Skeletal muscle satellite cell (primary cell): Measurements from ENCODE around the gene TMEM208.

Source experiments
- H3K27me3 ChIP-seq: 2 replicates; pipeline ENCODE4 v1.7.0; 2013; ENCODE audit warnings: low read length; ENCODE audit not compliant: control insufficient read depth, insufficient read depth
- H3K36me3 ChIP-seq: 2 replicates; pipeline ENCODE4 v1.7.0; 2013; ENCODE audit warnings: mild to moderate bottlenecking, control low read depth, low read length; ENCODE audit not compliant: insufficient read depth
- H3K4me1 ChIP-seq: 2 replicates; pipeline ENCODE4 v1.7.0; 2013; ENCODE audit warnings: low read length; ENCODE audit not compliant: control insufficient read depth, insufficient read depth
- H3K4me2 ChIP-seq: 2 replicates; pipeline ENCODE4 v1.7.0; 2013; ENCODE audit warnings: mild to moderate bottlenecking, low read length
- H3K4me3 ChIP-seq: 2 replicates; pipeline ENCODE4 v1.7.0; 2013; ENCODE audit warnings: low read length
- H3K9ac ChIP-seq: 2 replicates; pipeline ENCODE4 v1.7.0; 2013; ENCODE audit warnings: mild to moderate bottlenecking, low read depth, low read length, moderate library complexity
- H3K9me3 ChIP-seq: replicated peaks from 2 replicates; pipeline ENCODE4 v1.7.0; 2013; ENCODE audit warnings: mild to moderate bottlenecking, control low read depth, low read length

TMEM208 gene

GRCh38 chr16:67202956-67203493 is 23.9 kb upstream of the TMEM208 start:
- H3K4me3 ChIP-seq = no peak overlapping the region
- peaks cover 19% of the 10 kb centered on the region for H3K4me1 ChIP-seq
- H3K9me3 ChIP-seq = no peaks in the 10 kb centered on the region
- H3K36me3 ChIP-seq = peaks cover 31% of the 10 kb centered on the region
- H3K27me3 ChIP-seq = no peaks in the 10 kb centered on the region
- no peak overlapping the region for H3K4me2 ChIP-seq
- no peak overlapping the region for H3K9ac ChIP-seq

DNA sequence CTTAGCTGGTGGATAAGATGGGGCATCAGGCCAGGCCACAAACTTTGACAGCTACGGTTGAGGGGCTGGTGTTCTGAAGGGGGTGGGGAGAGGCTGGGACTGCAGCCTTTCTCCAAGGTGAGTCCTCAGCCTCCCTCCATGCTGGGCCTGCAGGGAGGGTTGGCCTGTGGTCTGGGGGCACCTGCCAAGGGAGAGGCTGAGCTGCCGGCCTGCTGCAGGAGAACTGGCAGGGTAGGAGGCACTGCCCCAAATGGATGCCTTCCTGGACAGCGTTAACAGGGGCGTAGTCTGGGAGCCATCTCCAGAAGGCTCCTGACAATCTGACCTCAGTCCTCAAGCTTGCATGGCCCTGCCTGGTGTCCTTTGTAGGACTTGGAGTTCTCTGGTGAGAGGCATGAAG is 22.9 kb upstream of the TMEM208 start:
- H3K9ac ChIP-seq = no peak overlapping the region
- peaks cover 26% of the 10 kb centered on the region for H3K36me3 ChIP-seq
- no peak overlapping the region for H3K4me3 ChIP-seq
- H3K27me3 ChIP-seq = no peaks in the 10 kb centered on the region
- no peaks in the 10 kb centered on the region for H3K9me3 ChIP-seq
- no peak overlapping the region for H3K4me2 ChIP-seq
- H3K4me1 ChIP-seq = peaks cover 22% of the 10 kb centered on the region

GRCh38 chr16:67206129-67206837 is 20.6 kb upstream of the TMEM208 start:
- H3K4me1 ChIP-seq = peaks cover 22% of the 10 kb centered on the region

DNA sequence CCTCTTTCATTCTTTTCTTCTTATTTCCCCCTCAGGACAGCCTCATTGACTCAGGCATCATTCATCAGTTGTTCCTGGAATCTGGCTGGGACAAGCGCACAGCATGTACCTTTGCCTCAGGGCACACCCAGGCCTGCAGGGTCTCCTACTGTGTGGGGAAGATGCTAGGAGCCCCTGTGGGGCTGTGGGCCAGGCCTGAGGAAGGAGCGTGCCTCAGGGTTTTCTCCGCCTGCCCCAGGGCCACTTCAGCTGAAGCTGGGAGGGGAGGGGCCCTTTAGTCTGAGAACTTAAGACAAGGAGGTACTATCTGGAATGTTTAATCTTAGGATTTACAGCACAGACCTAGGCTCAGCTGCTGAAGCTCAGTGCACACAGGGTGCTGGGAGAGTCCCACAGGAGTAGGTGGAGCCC is 20.1 kb upstream of the TMEM208 start:
- Histone ChIP-seq H3K4me3 (no peak overlapping the region), H3K9me3 (no peaks in the 10 kb centered on the region), H3K27me3 (no peaks in the 10 kb centered on the region), H3K4me2 (no peak overlapping the region), H3K9ac (no peak overlapping the region), H3K36me3 (peaks cover 10% of the 10 kb centered on the region), H3K4me1 (peaks cover 22% of the 10 kb centered on the region)

More at GRCh38 chr16:67206129-67206837, 20.6 kb upstream of the TMEM208 start:
- no peak overlapping the region for H3K4me3 ChIP-seq
- H3K9ac ChIP-seq = no peak overlapping the region
- H3K4me2 ChIP-seq = no peak overlapping the region
- no peaks in the 10 kb centered on the region for H3K9me3 ChIP-seq
- H3K36me3 ChIP-seq = peaks cover 16% of the 10 kb centered on the region
- no peaks in the 10 kb centered on the region for H3K27me3 ChIP-seq

- Histone ChIP-seq H3K9ac (no peak overlapping the region), H3K4me2 (no peak overlapping the region), H3K9me3 (no peaks in the 10 kb centered on the region), H3K27me3 (no peaks in the 10 kb centered on the region), H3K4me3 (peak overlapping the region; percentile 33), H3K4me1 (peaks cover 22% of the 10 kb centered on the region), H3K36me3 (peaks cover 10% of the 10 kb centered on the region)
These were observed 19.5 kb upstream of the TMEM208 start for GRCh38 chr16:67207249-67208091.

DNA sequence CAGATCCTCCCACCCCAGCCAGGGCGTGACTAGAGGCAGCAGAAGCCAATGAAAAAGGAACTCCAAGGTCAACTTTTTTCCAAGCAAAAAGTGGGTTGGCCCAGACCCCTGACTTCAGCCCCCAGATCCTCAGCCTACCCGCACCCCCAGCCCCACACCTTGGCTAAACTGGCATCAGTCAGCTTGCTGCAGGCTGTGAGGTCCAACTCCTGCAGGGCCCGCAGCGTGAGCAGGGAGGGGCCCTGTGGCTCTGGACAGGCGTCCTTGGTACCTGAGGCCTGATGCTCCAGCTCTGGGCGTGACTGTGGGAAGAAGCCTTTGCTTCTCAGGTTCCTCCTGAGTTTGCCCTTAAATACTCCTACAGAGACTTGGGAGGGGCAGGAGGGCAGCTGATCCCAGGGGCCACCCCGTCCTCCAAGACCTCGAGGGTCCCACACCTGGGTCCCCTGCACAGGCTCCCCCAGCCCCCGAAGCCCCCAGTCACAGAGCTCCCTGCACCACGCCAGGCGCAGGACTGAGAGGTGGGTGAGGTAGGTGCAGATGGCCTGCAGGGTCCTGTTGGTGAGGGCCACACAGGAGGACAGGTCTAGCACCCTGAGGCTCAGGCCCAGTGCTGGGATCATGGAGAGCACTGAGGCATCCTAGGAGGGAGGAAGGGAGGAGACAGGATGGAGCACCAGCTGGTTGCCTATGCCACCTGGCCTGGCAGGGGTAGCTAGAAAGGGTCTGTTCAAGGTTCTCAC is 18.6 kb upstream of the TMEM208 start:
- Histone ChIP-seq H3K4me2 (no peak overlapping the region), H3K9me3 (no peaks in the 10 kb centered on the region), H3K4me3 (peak overlapping the region; percentile 33), H3K36me3 (peaks cover 10% of the 10 kb centered on the region), H3K9ac (no peak overlapping the region), H3K4me1 (peaks cover 22% of the 10 kb centered on the region), H3K27me3 (no peaks in the 10 kb centered on the region)

GRCh38 chr16:67209565-67209964 is 17.4 kb upstream of the TMEM208 start:
- no peak overlapping the region for H3K4me3 ChIP-seq
- H3K4me2 ChIP-seq = no peak overlapping the region
- H3K9ac ChIP-seq = no peak overlapping the region
- no peaks in the 10 kb centered on the region for H3K36me3 ChIP-seq
- H3K9me3 ChIP-seq = no peaks in the 10 kb centered on the region
- H3K4me1 ChIP-seq = peaks cover 22% of the 10 kb centered on the region
- H3K27me3 ChIP-seq = no peaks in the 10 kb centered on the region

DNA sequence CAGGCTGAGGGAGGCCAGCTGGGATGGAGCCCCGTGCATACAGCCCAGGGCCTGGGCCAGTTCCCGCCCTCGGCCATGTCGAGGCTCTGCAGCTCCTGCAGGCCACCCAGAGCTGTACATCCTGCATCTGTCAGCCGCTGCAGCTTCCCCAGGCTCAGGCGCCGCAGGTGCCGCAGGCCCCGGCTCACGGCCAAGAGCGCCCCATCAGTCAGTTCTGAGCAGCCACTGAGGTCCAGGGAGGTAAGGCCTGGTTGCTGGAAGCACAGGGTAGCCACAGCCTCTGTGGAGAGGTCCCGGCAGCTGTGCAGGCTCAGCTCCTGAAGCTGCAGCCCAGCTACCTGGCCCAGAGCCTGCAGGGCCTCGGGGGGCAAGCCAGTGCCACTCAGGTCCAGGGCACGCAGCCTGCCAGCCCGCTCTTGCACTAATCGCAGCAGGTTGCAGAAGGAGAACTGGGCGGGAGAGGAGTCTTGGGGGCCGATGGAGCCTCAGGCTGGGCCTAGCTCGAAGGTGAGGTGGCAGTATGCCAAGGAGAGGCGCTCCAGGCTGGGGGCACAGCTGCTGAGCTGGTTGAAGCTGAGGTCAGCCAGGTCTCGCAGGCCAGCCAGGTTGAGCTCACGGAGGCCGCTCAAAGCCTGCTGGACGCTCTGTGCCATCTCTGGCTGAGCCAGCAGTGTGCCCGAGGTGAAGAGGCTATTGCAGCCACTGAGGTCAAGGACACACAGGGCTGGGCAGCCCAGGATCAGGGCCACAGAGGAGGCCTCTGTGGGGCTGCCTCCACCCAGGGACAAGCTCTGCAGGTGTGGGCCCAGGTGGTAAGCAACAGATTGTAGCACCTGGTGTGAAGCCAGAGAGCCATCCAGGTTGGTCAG is 16.6 kb upstream of the TMEM208 start:
- H3K4me3 ChIP-seq = no peak overlapping the region

GRCh38 chr16:67211674-67212073 is 15.3 kb upstream of the TMEM208 start:
- Histone ChIP-seq H3K9me3 (no peaks in the 10 kb centered on the region), H3K9ac (no peak overlapping the region), H3K4me2 (no peak overlapping the region), H3K4me3 (no peak overlapping the region), H3K4me1 (peaks cover 17% of the 10 kb centered on the region), H3K27me3 (no peaks in the 10 kb centered on the region), H3K36me3 (no peaks in the 10 kb centered on the region)

More for the DNA sequence above, 16.6 kb upstream of the TMEM208 start:
- no peak overlapping the region for H3K4me2 ChIP-seq
- peaks cover 22% of the 10 kb centered on the region for H3K4me1 ChIP-seq
- no peaks in the 10 kb centered on the region for H3K36me3 ChIP-seq
- no peak overlapping the region for H3K9ac ChIP-seq
- no peaks in the 10 kb centered on the region for H3K27me3 ChIP-seq
- H3K9me3 ChIP-seq = no peaks in the 10 kb centered on the region

- Histone ChIP-seq H3K9ac (no peak overlapping the region), H3K36me3 (no peaks in the 10 kb centered on the region), H3K4me1 (peaks cover 6% of the 10 kb centered on the region)
These were observed 14.2 kb upstream of the TMEM208 start for GRCh38 chr16:67212766-67213165.

More at GRCh38 chr16:67212766-67213165, 14.2 kb upstream of the TMEM208 start:
- H3K4me3 ChIP-seq = no peak overlapping the region
- H3K9me3 ChIP-seq = no peaks in the 10 kb centered on the region
- no peak overlapping the region for H3K4me2 ChIP-seq
- no peaks in the 10 kb centered on the region for H3K27me3 ChIP-seq
